ENCODE measurements around the gene COL5A2. TPM values are rescaled to one million over a fixed set of nuclear protein-coding genes. Genes with fewer than 3 reads are reported as not detected.

COL5A2 gene
- total and polyA plus RNA-seq, 10 of the 15 experiments (the other 5 are each of a cell fraction or from before 2014, with no cell fraction given): 0.04 to 0.85 (median 0.39) TPM

- TF ChIP-seq TBL1XR1 (IDR thresholded peaks at IDR 0.05; ENCODE audit: low read depth, low read length) (no peak), NFIC (IDR thresholded peaks at IDR 0.05; ENCODE audit: low read depth, low read length) (no peak), NR2F1 (conservative IDR thresholded peaks at IDR 0.05) (no peak), IKZF1 (conservative IDR thresholded peaks at IDR 0.05) (no peak), USF1 (IDR thresholded peaks at IDR 0.05; ENCODE audit: borderline replicate concordance, extremely low read length, insufficient read depth, low read depth, low read length) (no peak), EP300 (IDR thresholded peaks at IDR 0.05; ENCODE audit: borderline replicate concordance in 1 of 2, control insufficient read depth in 1 of 2, low read depth in 2 of 2, low read length in 2 of 2) (no peak), E2F8 (IDR thresholded peaks at IDR 0.05; ENCODE audit: low read depth, partially characterized antibody) (no peak)
These were observed 63.5 kb downstream of the COL5A2 start (continued) for GRCh38 chr2:189116087-189116486.

- no peaks in the 10 kb centered on the region for H4K20me1 ChIP-seq (ENCODE audit: control insufficient read depth, insufficient read depth)
- POLR2A ChIA-PET: no interaction called here
- SMC1A ChIA-PET (ENCODE audit: uncharacterized antibody, unreplicated experiment): interaction anchor here (0.8 to 7.4 kb wide), 11 partner anchors 11 to 297 kb away, joined by 3 to 38 read pairs (median 4); no protein-coding TSS in a partner anchor
- 2% methylated on average over 2 of the region's 2 CpGs for WGBS (ENCODE audit: insufficient coverage, insufficient replicate concordance, low lambda C conversion rate, missing lambda C conversion rate)
- intact Hi-C loops (cut with micrococcal nuclease; ENCODE audit: unreplicated experiment): no loop called here
- no peak overlapping the region for H3K9ac ChIP-seq (ENCODE audit: control insufficient read depth, insufficient read depth, low read length)
- no peak overlapping the region for H3K27ac ChIP-seq (ENCODE audit: control insufficient read depth, insufficient read depth)
- H3K4me2 ChIP-seq (ENCODE audit: control insufficient read depth, insufficient read depth): no peak overlapping the region
- RAD21 ChIA-PET (ENCODE audit: unreplicated experiment): interaction anchor here (1.0 to 4.3 kb wide), 6 partner anchors 21 to 297 kb away, joined by 6 to 20 read pairs (median 6); no protein-coding TSS in a partner anchor
- no peak overlapping the region for H3K4me3 ChIP-seq
- CTCF ChIA-PET: interaction anchor here (0.5 to 4.8 kb wide), 11 partner anchors 21 to 297 kb away, joined by 3 to 39 read pairs (median 4); no protein-coding TSS in a partner anchor
- FAIRE-seq (no peak), ATAC-seq (peak; percentile 20; the same call in 2 of the 3 replicates), DNase-seq (ENCODE audit: low read depth, low spot score) (no peak)
- in situ Hi-C loops (cut with MboI): no loop called here
- no peaks in the 10 kb centered on the region for H3K4me1 ChIP-seq (ENCODE audit: control insufficient read depth, insufficient read depth, low read length)
- no peaks in the 10 kb centered on the region for H3K9me3 ChIP-seq (replicated peaks; ENCODE audit: control insufficient read depth, insufficient read depth, low read length)
- TF ChIP-seq EGR1 (IDR thresholded peaks at IDR 0.05; ENCODE audit: borderline replicate concordance in 1 of 2, low read depth in 2 of 2, low read length in 2 of 2): no peak
- TF ChIP-seq SMAD1 (IDR thresholded peaks at IDR 0.05; ENCODE audit: low read depth, partially characterized antibody): no peak
- TF ChIP-seq CREB1 (IDR thresholded peaks at IDR 0.05; ENCODE audit: low read depth): no peak
- no peak for TF ChIP-seq SRF (IDR thresholded peaks at IDR 0.05; ENCODE audit: low read depth in 2 of 2, low read length in 2 of 2)
- no peak for TF ChIP-seq ZZZ3 (IDR thresholded peaks at IDR 0.05; ENCODE audit: control insufficient read depth, insufficient read length, low read depth)
- H3K36me3 ChIP-seq (ENCODE audit: control insufficient read depth in 2 of 2, insufficient read depth in 2 of 2, low read length in 1 of 2): no peaks in the 10 kb centered on the region
- BruUV-seq (replicated peaks): no TSS peak
- H3K27me3 ChIP-seq (replicated peaks in 1 of 2; ENCODE audit: control insufficient read depth in 2 of 2, insufficient read depth in 2 of 2, low read length in 1 of 2): no peaks in the 10 kb centered on the region
- H2AFZ ChIP-seq (ENCODE audit: control insufficient read depth, low read depth, low read length): no peak overlapping the region
- H3K79me2 ChIP-seq (ENCODE audit: control insufficient read depth, insufficient read depth, low read length): no peaks in the 10 kb centered on the region
These were observed 64.4 kb downstream of the COL5A2 start for GRCh38 chr2:189115126-189115525.

Data from GM12878 (cell line).